Measurements from ENCODE around the gene ATAD5. TPM values are rescaled to one million over a fixed set of nuclear protein-coding genes. Genes with fewer than 3 reads are reported as not detected.
A peak's percentile ranks its signal among the peaks of the same experiment; 100 is the strongest.

ATAD5 gene
- total RNA-seq, 1 experiment from 2014 or later = 26.0 TPM

GRCh38 chr17:30854146-30854545 lies 22.4 kb downstream of the ATAD5 start:
- Mint-ChIP-seq H3K4me1 (no peaks in the 10 kb centered on the region), H3K36me3 (peaks cover 46% of the 10 kb centered on the region), H3K4me3 (no peak overlapping the region), H3K27me3 (ENCODE audit: low read depth) (no peaks in the 10 kb centered on the region), H3K27ac (no peak overlapping the region), H3K9me3 (no peaks in the 10 kb centered on the region)
- POLR2A ChIA-PET = interaction anchor here (0.7 kb wide), 1 partner anchor 726 kb away, joined by 3 read pairs; no protein-coding TSS in a partner anchor
- DNase-seq (ENCODE audit: low spot score) = no peak
- no peak for ATAC-seq
- TF ChIP-seq HMGA2 (CRISPR knock-in tag; IDR thresholded peaks at IDR 0.05) (peak; percentile 95), IRF2 (CRISPR knock-in tag; IDR thresholded peaks at IDR 0.05; ENCODE audit: borderline replicate concordance, low read depth) (no peak)
- CTCF ChIA-PET = no interaction called here

- ChIA-PET POLR2A (no interaction called here), CTCF (no interaction called here)
- H3K4me3 Mint-ChIP-seq = no peak overlapping the region
- TF ChIP-seq ZBTB21 (CRISPR knock-in tag; IDR thresholded peaks at IDR 0.05; ENCODE audit: borderline replicate concordance) (no peak), FOXP1 (CRISPR knock-in tag; IDR thresholded peaks at IDR 0.05; ENCODE audit: borderline replicate concordance) (no peak), ZNF671 (CRISPR knock-in tag; IDR thresholded peaks at IDR 0.05) (no peak), HMGA2 (CRISPR knock-in tag; IDR thresholded peaks at IDR 0.05) (no peak), JUN (CRISPR knock-in tag; IDR thresholded peaks at IDR 0.05) (no peak), NR1H2 (CRISPR knock-in tag; IDR thresholded peaks at IDR 0.05) (no peak), NFATC4 (CRISPR knock-in tag; IDR thresholded peaks at IDR 0.05) (no peak), TCF7 (CRISPR knock-in tag; IDR thresholded peaks at IDR 0.05; ENCODE audit: low read depth) (no peak), ELF4 (CRISPR knock-in tag; IDR thresholded peaks at IDR 0.05; ENCODE audit: low read depth) (no peak), ATF6 (CRISPR knock-in tag; IDR thresholded peaks at IDR 0.05) (no peak), CREM (CRISPR knock-in tag; IDR thresholded peaks at IDR 0.05) (no peak), ESRRA (CRISPR knock-in tag; IDR thresholded peaks at IDR 0.05; ENCODE audit: borderline replicate concordance) (no peak), ATF1 (CRISPR knock-in tag; IDR thresholded peaks at IDR 0.05) (no peak), NR2C2 (CRISPR knock-in tag; IDR thresholded peaks at IDR 0.05) (no peak)
- TF ChIP-seq, protein P1, sequence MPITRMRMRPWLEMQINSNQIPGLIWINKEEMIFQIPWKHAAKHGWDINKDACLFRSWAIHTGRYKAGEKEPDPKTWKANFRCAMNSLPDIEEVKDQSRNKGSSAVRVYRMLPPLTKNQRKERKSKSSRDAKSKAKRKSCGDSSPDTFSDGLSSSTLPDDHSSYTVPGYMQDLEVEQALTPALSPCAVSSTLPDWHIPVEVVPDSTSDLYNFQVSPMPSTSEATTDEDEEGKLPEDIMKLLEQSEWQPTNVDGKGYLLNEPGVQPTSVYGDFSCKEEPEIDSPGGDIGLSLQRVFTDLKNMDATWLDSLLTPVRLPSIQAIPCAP (CRISPR knock-in tag; IDR thresholded peaks at IDR 0.05) = no peak
- TF ChIP-seq, protein P2, sequence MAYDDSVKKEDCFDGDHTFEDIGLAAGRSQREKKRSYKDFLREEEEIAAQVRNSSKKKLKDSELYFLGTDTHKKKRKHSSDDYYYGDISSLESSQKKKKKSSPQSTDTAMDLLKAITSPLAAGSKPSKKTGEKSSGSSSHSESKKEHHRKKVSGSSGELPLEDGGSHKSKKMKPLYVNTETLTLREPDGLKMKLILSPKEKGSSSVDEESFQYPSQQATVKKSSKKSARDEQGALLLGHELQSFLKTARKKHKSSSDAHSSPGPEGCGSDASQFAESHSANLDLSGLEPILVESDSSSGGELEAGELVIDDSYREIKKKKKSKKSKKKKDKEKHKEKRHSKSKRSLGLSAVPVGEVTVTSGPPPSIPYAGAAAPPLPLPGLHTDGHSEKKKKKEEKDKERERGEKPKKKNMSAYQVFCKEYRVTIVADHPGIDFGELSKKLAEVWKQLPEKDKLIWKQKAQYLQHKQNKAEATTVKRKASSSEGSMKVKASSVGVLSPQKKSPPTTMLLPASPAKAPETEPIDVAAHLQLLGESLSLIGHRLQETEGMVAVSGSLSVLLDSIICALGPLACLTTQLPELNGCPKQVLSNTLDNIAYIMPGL (CRISPR knock-in tag; IDR thresholded peaks at IDR 0.05) = no peak
- TF ChIP-seq, protein P3, sequence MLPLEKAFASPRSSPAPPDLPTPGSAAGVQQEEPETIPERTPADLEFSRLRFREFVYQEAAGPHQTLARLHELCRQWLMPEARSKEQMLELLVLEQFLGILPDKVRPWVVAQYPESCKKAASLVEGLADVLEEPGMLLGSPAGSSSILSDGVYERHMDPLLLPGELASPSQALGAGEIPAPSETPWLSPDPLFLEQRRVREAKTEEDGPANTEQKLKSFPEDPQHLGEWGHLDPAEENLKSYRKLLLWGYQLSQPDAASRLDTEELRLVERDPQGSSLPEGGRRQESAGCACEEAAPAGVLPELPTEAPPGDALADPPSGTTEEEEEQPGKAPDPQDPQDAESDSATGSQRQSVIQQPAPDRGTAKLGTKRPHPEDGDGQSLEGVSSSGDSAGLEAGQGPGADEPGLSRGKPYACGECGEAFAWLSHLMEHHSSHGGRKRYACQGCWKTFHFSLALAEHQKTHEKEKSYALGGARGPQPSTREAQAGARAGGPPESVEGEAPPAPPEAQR (CRISPR knock-in tag; IDR thresholded peaks at IDR 0.05) = no peak
- TF ChIP-seq, protein P4, sequence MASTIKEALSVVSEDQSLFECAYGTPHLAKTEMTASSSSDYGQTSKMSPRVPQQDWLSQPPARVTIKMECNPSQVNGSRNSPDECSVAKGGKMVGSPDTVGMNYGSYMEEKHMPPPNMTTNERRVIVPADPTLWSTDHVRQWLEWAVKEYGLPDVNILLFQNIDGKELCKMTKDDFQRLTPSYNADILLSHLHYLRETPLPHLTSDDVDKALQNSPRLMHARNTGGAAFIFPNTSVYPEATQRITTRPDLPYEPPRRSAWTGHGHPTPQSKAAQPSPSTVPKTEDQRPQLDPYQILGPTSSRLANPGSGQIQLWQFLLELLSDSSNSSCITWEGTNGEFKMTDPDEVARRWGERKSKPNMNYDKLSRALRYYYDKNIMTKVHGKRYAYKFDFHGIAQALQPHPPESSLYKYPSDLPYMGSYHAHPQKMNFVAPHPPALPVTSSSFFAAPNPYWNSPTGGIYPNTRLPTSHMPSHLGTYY (CRISPR knock-in tag; IDR thresholded peaks at IDR 0.05) = no peak
- no peak for ATAC-seq
- DNase-seq (ENCODE audit: low spot score) = no peak
- H3K27me3 Mint-ChIP-seq (ENCODE audit: low read depth) = no peaks in the 10 kb centered on the region
- no peak overlapping the region for H3K27ac Mint-ChIP-seq
- no peaks in the 10 kb centered on the region for H3K4me1 Mint-ChIP-seq
- H3K9me3 Mint-ChIP-seq = no peaks in the 10 kb centered on the region
- H3K36me3 Mint-ChIP-seq = peaks cover 47% of the 10 kb centered on the region
Observed at GRCh38 chr17:30858556-30859250, 26.9 kb downstream of the ATAD5 start.
